ENCODE data around the gene SYK. TPM values are rescaled to one million over a fixed set of nuclear protein-coding genes. Genes with fewer than 3 reads are reported as not detected.

Gene SYK
- total and polyA plus RNA-seq, 2 donors (not counting 1 experiment from before 2014, with no cell fraction given), result not detected

GRCh38 chr9:90774071-90774470, 27.5 kb upstream of the SYK start:
- H3K36me3 ChIP-seq (ENCODE audit: control insufficient read depth, insufficient read depth, low read length), result no peaks in the 10 kb centered on the region
- TF ChIP-seq CTCF (conservative IDR thresholded peaks at IDR 0.05 in 1 of 2, IDR thresholded peaks at IDR 0.05 in 1 of 2; ENCODE audit: low read depth in 1 of 2, low read length in 2 of 2) (no peak), EZH2 (IDR thresholded peaks at IDR 0.05; ENCODE audit: low read length, missing control alignments) (no peak)
- H3K79me2 ChIP-seq (ENCODE audit: control insufficient read depth, insufficient read depth, low read length), result no peaks in the 10 kb centered on the region
- no peak overlapping the region for H3K9ac ChIP-seq (ENCODE audit: insufficient read depth, low read length)
- no peak for DNase-seq (ENCODE audit: low read depth in 2 of 2)
- H3K4me1 ChIP-seq (ENCODE audit: control insufficient read depth, extremely low read depth, insufficient read depth, low read length), result no peaks in the 10 kb centered on the region
- no peaks in the 10 kb centered on the region for H4K20me1 ChIP-seq (ENCODE audit: control insufficient read depth, extremely low read depth, insufficient read depth, low read length)
- no peak overlapping the region for H3K4me3 ChIP-seq (replicated peaks in 1 of 4; ENCODE audit: control extremely low read depth in 1 of 4, insufficient read depth in 1 of 4, low read depth in 3 of 4, low read length in 4 of 4)
- no peak overlapping the region for H2AFZ ChIP-seq (ENCODE audit: low read length)
- no peaks in the 10 kb centered on the region for H3K27me3 ChIP-seq (ENCODE audit: control insufficient read depth, insufficient read depth, low read length)
- H3K9me3 ChIP-seq (ENCODE audit: control insufficient read depth, insufficient read depth, low read depth, low read length), result no peaks in the 10 kb centered on the region
- no peak overlapping the region for H3K4me2 ChIP-seq (ENCODE audit: extremely low read depth, insufficient read depth, low read length)
- no peak overlapping the region for H3K27ac ChIP-seq (ENCODE audit: insufficient read depth, low read length)

GRCh38 chr9:90774682-90775081, 26.9 kb upstream of the SYK start:
- Histone ChIP-seq H4K20me1 (ENCODE audit: control insufficient read depth, extremely low read depth, insufficient read depth, low read length) (no peaks in the 10 kb centered on the region), H3K4me2 (ENCODE audit: extremely low read depth, insufficient read depth, low read length) (no peak overlapping the region), H3K9ac (ENCODE audit: insufficient read depth, low read length) (no peak overlapping the region), H3K79me2 (ENCODE audit: control insufficient read depth, insufficient read depth, low read length) (no peaks in the 10 kb centered on the region), H3K36me3 (ENCODE audit: control insufficient read depth, insufficient read depth, low read length) (no peaks in the 10 kb centered on the region), H3K9me3 (ENCODE audit: control insufficient read depth, insufficient read depth, low read depth, low read length) (no peaks in the 10 kb centered on the region), H3K27me3 (ENCODE audit: control insufficient read depth, insufficient read depth, low read length) (no peaks in the 10 kb centered on the region), H3K27ac (ENCODE audit: insufficient read depth, low read length) (no peak overlapping the region), H3K4me3 (replicated peaks in 1 of 4; ENCODE audit: control extremely low read depth in 1 of 4, insufficient read depth in 1 of 4, low read depth in 3 of 4, low read length in 4 of 4) (no peak overlapping the region), H3K4me1 (ENCODE audit: control insufficient read depth, extremely low read depth, insufficient read depth, low read length) (no peaks in the 10 kb centered on the region), H2AFZ (ENCODE audit: low read length) (no peak overlapping the region)
- no peak for DNase-seq (ENCODE audit: low read depth in 2 of 2)
- TF ChIP-seq CTCF (conservative IDR thresholded peaks at IDR 0.05 in 1 of 2, IDR thresholded peaks at IDR 0.05 in 1 of 2; ENCODE audit: low read depth in 1 of 2, low read length in 2 of 2) (no peak), EZH2 (IDR thresholded peaks at IDR 0.05; ENCODE audit: low read length, missing control alignments) (no peak)

GRCh38 chr9:90775657-90776056, 26.0 kb upstream of the SYK start:
- no peaks in the 10 kb centered on the region for H3K4me1 ChIP-seq (ENCODE audit: control insufficient read depth, extremely low read depth, insufficient read depth, low read length)
- no peaks in the 10 kb centered on the region for H3K9me3 ChIP-seq (ENCODE audit: control insufficient read depth, insufficient read depth, low read depth, low read length)
- H3K27me3 ChIP-seq (ENCODE audit: control insufficient read depth, insufficient read depth, low read length), result no peaks in the 10 kb centered on the region
- H4K20me1 ChIP-seq (ENCODE audit: control insufficient read depth, extremely low read depth, insufficient read depth, low read length), result no peaks in the 10 kb centered on the region
- no peak overlapping the region for H3K4me2 ChIP-seq (ENCODE audit: extremely low read depth, insufficient read depth, low read length)
- DNase-seq (ENCODE audit: low read depth in 2 of 2), result no peak
- H3K36me3 ChIP-seq (ENCODE audit: control insufficient read depth, insufficient read depth, low read length), result no peaks in the 10 kb centered on the region
- no peak for TF ChIP-seq EZH2 (IDR thresholded peaks at IDR 0.05; ENCODE audit: low read length, missing control alignments)
- no peak for TF ChIP-seq CTCF (conservative IDR thresholded peaks at IDR 0.05 in 1 of 2, IDR thresholded peaks at IDR 0.05 in 1 of 2; ENCODE audit: low read depth in 1 of 2, low read length in 2 of 2)
- no peak overlapping the region for H3K27ac ChIP-seq (ENCODE audit: insufficient read depth, low read length)
- H3K4me3 ChIP-seq (replicated peaks in 1 of 4; ENCODE audit: control extremely low read depth in 1 of 4, insufficient read depth in 1 of 4, low read depth in 3 of 4, low read length in 4 of 4), result no peak overlapping the region
- no peaks in the 10 kb centered on the region for H3K79me2 ChIP-seq (ENCODE audit: control insufficient read depth, insufficient read depth, low read length)
- H2AFZ ChIP-seq (ENCODE audit: low read length), result no peak overlapping the region
- no peak overlapping the region for H3K9ac ChIP-seq (ENCODE audit: insufficient read depth, low read length)
